OCI-LY1 (cell line): ENCODE measurements around the gene LAMTOR4.

Experiments used
- CTCF ChIP-seq: fragments of 200-600 bp; sonication (generic), shearing (Covaris generic); IDR thresholded peaks from 2 replicates; pipeline ENCODE4 v1.5.1; 2017; ENCODE audit warnings: mild to moderate bottlenecking, antibody characterized with exemption, low read length, moderate library complexity, mixed read lengths
- EZH2 ChIP-seq: fragments of 200-600 bp; sonication (generic), shearing (Covaris generic); IDR thresholded peaks from 2 replicates; pipeline ENCODE4 v1.8.0; 2017; ENCODE audit warnings: borderline replicate concordance, mixed run types, mild to moderate bottlenecking, antibody characterized with exemption, low read length, moderate library complexity, mixed read lengths

- TF ChIP-seq CTCF = no peak
- TF ChIP-seq EZH2 = no peak
Measured at GRCh38 chr7:100158229-100159098, 9.7 kb downstream of the LAMTOR4 start, which contains the start of gene TRAPPC14.
